ENCODE results near the gene TAAR2.

DNA sequence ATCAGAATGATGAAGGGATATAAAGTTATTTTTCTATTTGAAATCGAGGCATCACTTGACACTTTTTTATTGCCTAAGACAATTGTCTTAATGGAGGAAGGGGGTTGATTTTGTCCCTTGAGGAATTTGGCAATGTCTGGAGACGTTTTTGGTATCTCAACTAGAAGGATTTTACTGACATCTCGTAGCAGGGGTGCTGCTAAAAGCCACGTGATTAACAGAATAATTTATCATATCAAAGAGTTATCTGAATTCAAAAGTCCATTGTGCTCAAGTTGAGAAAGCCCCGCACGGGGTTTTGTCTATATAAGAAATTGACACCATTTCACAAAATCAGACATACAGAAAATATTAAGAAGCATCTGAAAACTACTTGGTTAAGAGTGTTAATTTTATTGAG, 55.5 kb downstream of the TAAR2 start:
- no peak for TF ChIP-seq EZH2phosphoT487 (IDR thresholded peaks at IDR 0.05; ENCODE audit: borderline replicate concordance)
- TF ChIP-seq RAD21 (IDR thresholded peaks at IDR 0.05; ENCODE audit: low read depth): no peak
